HCT116 (cell line): ENCODE measurements around the gene COL2A1.

Experiments used
- ATF3 ChIP-seq: IDR thresholded peaks from 2 replicates; pipeline ENCODE4 v1.6.1; 2012
- EZH2phosphoT487 ChIP-seq: fragments of 200-600 bp; IDR thresholded peaks from 2 replicates; pipeline ENCODE4 v1.6.1; 2018; ENCODE audit warnings: antibody characterized with exemption, borderline replicate concordance
- ZNF274 ChIP-seq: fragments of 200-500 bp; sonication (Bioruptor generic); IDR thresholded peaks from 2 replicates; pipeline ENCODE4 v1.6.1; 2014; ENCODE audit warnings: mild to moderate bottlenecking, low read depth, low read length, inconsistent platforms
- TF ChIP-seq, protein P1 (sequence below), 3 experiments: fragments of 200-600 bp in 1 of 3; sonication (generic) in 1 of 3; IDR thresholded peaks in 2 of 3; conservative IDR thresholded peaks in 1 of 3; 2 replicates each; pipeline ENCODE4 v1.5.1; 2012 to 2017; ENCODE audit warnings: low read depth in 2 of 3, low read length in 2 of 3, antibody characterized with exemption in 1 of 3, borderline replicate concordance in 1 of 3, control low read depth in 1 of 3, mild to moderate bottlenecking in 1 of 3, mixed read lengths in 1 of 3, mixed run types in 1 of 3, moderate library complexity in 1 of 3; ENCODE audit not compliant: insufficient read depth in 1 of 3

- TF ChIP-seq, protein P1, sequence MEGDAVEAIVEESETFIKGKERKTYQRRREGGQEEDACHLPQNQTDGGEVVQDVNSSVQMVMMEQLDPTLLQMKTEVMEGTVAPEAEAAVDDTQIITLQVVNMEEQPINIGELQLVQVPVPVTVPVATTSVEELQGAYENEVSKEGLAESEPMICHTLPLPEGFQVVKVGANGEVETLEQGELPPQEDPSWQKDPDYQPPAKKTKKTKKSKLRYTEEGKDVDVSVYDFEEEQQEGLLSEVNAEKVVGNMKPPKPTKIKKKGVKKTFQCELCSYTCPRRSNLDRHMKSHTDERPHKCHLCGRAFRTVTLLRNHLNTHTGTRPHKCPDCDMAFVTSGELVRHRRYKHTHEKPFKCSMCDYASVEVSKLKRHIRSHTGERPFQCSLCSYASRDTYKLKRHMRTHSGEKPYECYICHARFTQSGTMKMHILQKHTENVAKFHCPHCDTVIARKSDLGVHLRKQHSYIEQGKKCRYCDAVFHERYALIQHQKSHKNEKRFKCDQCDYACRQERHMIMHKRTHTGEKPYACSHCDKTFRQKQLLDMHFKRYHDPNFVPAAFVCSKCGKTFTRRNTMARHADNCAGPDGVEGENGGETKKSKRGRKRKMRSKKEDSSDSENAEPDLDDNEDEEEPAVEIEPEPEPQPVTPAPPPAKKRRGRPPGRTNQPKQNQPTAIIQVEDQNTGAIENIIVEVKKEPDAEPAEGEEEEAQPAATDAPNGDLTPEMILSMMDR (IDR thresholded peaks at IDR 0.05 in 2 of 3, conservative IDR thresholded peaks at IDR 0.05 in 1 of 3; ENCODE audit: borderline replicate concordance in 1 of 3, insufficient read depth in 1 of 3, low read depth in 2 of 3, low read length in 2 of 3): no peak
- TF ChIP-seq ATF3 (no peak), ZNF274 (no peak), EZH2phosphoT487 (no peak)
Measured at GRCh38 chr12:47977046-47977771, 27.1 kb downstream of the COL2A1 start.
